ENCODE measurements around the gene PRXL2A.
"Not testable (repeated sequence)": the region's sequence is repeated elsewhere in the genome, so short reads cannot be mapped to it uniquely, and the experiment has no call there.

PRXL2A gene

GRCh38 chr10:80411681-80412220, 3.4 kb downstream of the PRXL2A start:
- DNase-seq: no peak

GRCh38 chr10:80412486-80412885, 4.1 kb downstream of the PRXL2A start:
- DNase-seq: no peak

- no peak for DNase-seq
Measured at GRCh38 chr10:80413271-80413996, 5.1 kb downstream of the PRXL2A start.

- no peak for DNase-seq
Measured at GRCh38 chr10:80414142-80414895, 6.0 kb downstream of the PRXL2A start.

- DNase-seq: no peak
Measured at GRCh38 chr10:80415734-80416478, 7.6 kb downstream of the PRXL2A start.

GRCh38 chr10:80416479-80417098, 8.2 kb downstream of the PRXL2A start:
- no peak for DNase-seq

GRCh38 chr10:80417256-80417655, 8.9 kb downstream of the PRXL2A start:
- DNase-seq: not testable (repeated sequence)

- DNase-seq: no peak
Measured at GRCh38 chr10:80421050-80421706, 12.8 kb downstream of the PRXL2A start.

- no peak for DNase-seq
Measured at GRCh38 chr10:80421707-80422536, 13.6 kb downstream of the PRXL2A start.

GRCh38 chr10:80425901-80426300, 17.6 kb downstream of the PRXL2A start:
- no peak for DNase-seq

GRCh38 chr10:80427541-80427940, 19.2 kb downstream of the PRXL2A start:
- no peak for DNase-seq

GRCh38 chr10:80429521-80429973, 21.2 kb downstream of the PRXL2A start:
- no peak for DNase-seq

- no peak for DNase-seq
Measured at GRCh38 chr10:80433134-80433533, 24.8 kb downstream of the PRXL2A start.

- DNase-seq: no peak
Measured at GRCh38 chr10:80436446-80437098, 28.2 kb downstream of the PRXL2A start.

GRCh38 chr10:80437227-80437626, 28.9 kb downstream of the PRXL2A start:
- no peak for DNase-seq

- no peak for DNase-seq
Measured at GRCh38 chr10:80441831-80442230, 33.5 kb downstream of the PRXL2A start.

- DNase-seq: no peak
Measured at GRCh38 chr10:80442879-80443278, 34.5 kb downstream of the PRXL2A start.

GRCh38 chr10:80443531-80443974, 35.2 kb downstream of the PRXL2A start:
- no peak for DNase-seq

- DNase-seq: no peak
Measured at GRCh38 chr10:80444124-80444523, 35.8 kb downstream of the PRXL2A start.

GRCh38 chr10:80444646-80445319, 36.4 kb downstream of the PRXL2A start:
- no peak for DNase-seq
